ENCODE measurements around the gene OR13C8.
"Not testable (repeated sequence)": the region's sequence is repeated elsewhere in the genome, so short reads cannot be mapped to it uniquely, and the experiment has no call there.

The OR13C8 gene, protein sequence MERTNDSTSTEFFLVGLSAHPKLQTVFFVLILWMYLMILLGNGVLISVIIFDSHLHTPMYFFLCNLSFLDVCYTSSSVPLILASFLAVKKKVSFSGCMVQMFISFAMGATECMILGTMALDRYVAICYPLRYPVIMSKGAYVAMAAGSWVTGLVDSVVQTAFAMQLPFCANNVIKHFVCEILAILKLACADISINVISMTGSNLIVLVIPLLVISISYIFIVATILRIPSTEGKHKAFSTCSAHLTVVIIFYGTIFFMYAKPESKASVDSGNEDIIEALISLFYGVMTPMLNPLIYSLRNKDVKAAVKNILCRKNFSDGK

DNA sequence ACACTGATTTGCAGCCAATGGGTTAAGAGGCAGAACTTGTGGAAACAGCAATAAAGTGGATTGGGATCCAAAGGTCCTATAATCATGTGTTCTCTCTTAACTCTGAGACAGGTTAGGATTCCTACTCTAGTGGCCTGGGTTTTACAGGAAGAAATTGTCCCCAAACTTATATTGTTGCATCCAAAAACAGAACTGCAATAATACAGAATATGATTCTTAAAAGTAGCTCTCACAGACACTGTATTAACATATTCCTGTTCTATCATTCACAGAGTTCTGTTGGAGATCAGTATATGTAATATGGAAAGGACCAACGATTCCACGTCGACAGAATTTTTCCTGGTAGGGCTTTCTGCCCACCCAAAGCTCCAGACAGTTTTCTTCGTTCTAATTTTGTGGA is at the start of gene OR13C8:
TSS of gene OR13C8 (plus strand) at position 301 of the 400 bp plus-strand sequence. CDS start at position 301, 0 bp downstream.
- no peak for DNase-seq (ENCODE audit: low spot score)
- no peak for FAIRE-seq

DNA sequence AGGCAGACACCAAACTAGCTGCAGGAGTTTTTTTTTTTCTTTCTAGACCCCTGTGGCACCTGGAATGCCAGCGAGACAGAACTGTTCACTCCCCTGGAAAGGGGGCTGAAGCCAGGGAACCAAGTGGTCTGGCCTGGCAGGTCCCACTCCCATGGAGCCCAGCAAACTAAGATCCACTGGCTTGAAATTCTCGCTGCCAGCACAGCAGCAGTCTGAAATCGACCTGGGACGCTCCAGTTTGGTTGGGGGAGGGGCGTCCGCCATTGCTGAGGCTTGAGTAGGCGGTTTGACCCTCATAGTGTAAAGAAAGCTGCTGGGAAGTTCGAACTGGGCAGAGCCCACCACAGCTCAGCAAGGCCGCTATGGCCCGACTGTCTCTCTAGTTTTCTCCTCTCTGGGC is 48.7 kb upstream of the OR13C8 start:
- not testable (repeated sequence) for FAIRE-seq; DNase-seq (ENCODE audit: low spot score)

DNA sequence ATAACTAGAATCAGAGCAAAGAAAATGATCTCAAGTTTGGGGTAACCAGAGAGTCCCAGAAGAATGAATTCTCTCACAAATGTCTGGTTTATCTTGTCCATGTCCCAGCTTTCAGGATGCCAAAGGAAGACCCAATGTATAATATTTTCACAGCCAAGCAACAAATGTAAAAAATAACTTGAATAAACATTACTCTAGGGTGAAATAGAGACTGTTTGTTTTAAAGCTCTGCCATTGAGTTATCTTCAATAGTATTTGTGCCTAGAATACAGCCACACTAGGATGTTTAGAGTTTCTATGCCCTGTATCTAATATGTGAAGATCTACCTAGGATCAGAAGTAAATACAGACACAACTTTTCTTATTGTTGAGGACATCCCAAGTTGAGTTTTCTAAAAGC is 41.9 kb upstream of the OR13C8 start, which contains the start of gene OR13C4:
TSS of gene OR13C4 (minus strand) at position 101 of the 400 bp plus-strand sequence. CDS start at position 101, 0 bp downstream.
- DNase-seq (ENCODE audit: low spot score), result no peak
- FAIRE-seq, result no peak

DNA sequence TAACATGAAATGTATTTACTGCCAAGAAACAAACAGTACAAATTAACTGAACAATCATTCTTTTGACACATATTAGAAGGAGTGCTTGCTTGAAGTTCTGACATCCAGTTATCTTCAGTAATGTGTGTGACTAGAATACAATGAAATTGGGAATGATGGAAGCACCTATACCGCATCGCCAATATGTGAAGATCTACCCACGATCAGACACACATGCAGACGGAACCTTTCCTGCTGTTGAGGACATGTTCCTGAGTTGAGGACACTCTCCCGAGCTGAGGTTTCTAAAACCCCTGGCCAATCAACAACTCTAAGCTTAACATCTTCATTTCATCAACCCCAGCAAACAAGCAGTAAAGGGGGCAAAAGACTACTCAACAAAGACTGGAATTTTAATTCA is 32.2 kb upstream of the OR13C8 start, which contains the start of gene OR13C3:
TSS of gene OR13C3 (minus strand) at position 101 of the 400 bp plus-strand sequence. CDS start 133 bp downstream, outside the sequence.
- FAIRE-seq (no peak), DNase-seq (ENCODE audit: low spot score) (no peak)

DNA sequence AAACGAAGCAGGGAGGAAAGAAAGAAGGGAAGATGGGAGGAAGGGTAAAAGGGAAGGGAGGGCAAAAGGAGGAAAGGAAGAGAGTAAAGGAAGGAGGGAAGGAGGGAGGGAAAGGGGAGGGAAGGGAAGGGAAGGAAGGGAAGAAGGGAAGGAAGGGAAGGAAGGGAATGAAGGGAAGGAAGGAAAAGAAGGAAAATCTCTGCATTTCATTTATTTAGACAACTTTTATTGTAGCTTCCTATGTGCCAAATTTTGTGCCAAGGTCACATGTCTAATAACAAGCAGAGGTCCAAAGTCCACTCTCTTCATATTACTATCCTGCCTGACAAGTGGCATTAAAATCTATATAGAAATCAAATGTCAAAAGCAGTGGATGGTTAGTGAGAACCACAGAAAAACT is 29.7 kb upstream of the OR13C8 start:
- FAIRE-seq (no peak), DNase-seq (ENCODE audit: low spot score) (no peak)

DNA sequence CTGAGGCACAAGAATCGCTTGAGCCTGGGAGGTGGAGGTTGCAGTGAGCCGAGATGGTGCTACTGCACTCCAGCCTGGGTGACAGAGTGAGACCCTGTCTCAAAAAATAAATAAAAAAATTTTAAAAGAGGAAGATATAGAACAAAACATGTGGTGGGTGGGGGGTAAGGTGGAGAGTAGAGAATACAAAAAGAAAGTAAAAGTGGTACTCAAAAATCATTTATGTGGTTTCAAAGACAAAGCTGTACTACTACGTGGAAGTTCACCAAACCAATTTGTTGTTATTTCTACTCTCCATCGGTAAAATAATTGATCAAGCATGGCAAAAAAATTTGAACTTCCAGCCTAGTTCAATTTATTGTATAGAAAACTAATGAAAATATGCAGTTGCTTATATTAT is 24.3 kb upstream of the OR13C8 start:
- DNase-seq (ENCODE audit: low spot score), result no peak
- no peak for FAIRE-seq

DNA sequence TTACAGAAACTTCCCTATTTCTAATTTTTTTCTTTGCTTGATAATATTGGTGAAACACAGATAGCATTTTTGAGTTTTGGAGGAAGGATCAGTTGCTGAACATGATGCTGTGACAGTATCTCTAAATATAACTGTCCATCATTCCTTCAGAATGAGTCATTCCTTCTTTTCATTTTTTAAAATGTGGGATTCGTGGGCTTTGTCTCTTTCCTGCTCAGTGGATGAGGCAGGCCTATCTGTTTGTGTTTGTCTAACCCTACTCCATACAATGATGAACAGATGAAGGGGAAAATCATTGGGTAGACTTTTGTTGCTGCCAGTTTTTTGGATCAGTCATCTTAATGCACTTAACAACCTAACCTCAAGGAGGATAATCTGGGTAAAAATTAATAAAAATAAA is 15.7 kb upstream of the OR13C8 start:
- FAIRE-seq, result no peak
- no peak for DNase-seq (ENCODE audit: low spot score)

DNA sequence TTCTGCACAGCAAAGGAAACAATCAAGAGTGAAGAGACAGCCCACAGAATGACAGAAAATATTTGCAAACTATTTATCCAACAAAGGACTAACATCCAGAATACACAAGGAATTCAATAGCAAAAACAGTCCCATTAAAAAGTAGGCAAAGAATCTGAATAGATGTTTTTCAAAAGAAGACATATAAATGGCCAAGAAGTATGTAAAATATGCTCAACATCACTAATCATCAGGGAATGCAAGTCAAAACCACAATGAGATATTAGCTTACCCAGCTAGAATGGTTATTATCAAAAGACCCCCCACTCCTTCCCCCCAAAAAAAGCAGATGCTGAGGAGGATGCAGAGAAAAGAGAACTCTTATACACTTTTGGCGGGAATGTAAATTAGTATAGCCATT is 13.4 kb upstream of the OR13C8 start:
- FAIRE-seq, result no peak
- DNase-seq (ENCODE audit: low spot score), result no peak

DNA sequence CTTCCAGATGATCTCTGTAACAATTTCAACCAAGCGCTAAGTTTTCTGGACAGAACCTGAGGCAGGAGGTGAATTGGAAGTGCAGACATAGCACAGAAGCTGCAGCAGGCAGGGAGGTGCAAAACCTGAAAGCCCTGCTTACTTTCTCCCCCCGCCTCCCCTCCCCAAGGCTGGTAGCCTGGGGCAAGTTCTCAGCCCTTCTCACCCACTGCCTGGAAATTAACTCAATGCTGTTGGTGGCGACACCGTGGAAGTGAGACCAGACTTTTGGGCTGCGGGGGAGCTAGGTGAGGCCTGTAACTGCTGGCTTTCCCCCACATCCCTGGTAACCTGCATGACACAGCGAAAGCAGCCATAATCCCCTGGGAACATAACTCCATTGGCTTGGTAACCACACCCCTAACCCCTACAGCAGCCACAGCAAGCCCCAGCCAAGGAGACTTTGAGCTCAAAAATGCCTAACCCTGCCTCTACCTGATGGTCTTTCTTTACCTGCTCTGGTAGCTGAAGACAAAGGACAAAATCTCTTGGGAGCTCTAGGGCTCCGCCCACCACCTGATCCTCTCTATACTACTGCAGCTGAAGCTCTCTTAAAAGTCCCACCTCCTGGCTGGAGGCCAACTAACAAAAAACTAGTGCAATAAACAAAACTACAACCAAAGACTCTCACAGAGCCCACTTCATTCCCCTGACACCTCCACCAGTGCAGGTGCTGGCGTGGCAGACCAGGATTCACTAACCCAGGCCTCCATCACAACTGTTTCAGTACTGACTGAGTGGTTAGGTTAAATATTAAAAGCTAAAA is 11.9 kb upstream of the OR13C8 start:
- FAIRE-seq (no peak), DNase-seq (ENCODE audit: low spot score) (no peak)

DNA sequence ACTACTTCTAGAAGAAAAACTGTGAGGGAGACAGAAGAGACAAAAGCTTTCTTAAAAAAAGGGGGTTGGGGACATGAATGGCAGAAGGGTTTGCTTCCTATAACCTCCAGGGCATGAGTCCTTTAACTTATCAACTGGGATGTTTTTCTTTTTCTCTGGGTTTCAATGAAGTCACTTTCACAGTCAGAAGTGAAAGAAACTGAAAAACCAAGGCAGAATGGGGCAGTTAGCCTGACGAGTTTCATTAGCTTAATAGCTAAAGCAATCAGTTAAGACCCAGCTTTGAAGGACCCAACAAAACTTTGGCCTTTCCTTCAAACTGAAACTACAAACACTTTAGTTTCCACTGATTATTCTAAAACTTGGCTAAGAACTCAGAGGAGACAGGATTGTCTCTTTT is 4.6 kb upstream of the OR13C8 start:
- DNase-seq (ENCODE audit: low spot score), result no peak
- FAIRE-seq, result no peak

DNA sequence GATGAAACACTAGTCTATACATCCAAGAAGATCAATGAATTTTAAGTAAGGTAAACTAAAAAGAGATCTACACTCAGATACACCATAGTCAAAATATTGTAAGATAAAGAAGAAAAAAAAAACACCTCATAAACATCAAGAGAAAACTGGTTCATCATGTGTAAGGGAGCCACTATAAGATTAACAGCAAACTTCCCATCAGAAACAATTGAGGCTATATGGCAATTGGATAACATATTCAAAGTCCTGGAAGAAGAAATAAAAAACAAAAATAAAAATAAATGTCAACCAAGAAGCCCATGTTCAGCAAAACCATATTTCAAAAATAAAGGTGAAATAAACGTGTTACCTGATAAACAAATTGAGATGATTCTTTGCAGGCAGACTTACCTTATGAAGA is 3.6 kb downstream of the OR13C8 start:
- DNase-seq (ENCODE audit: low spot score) (no peak), FAIRE-seq (no peak)

DNA sequence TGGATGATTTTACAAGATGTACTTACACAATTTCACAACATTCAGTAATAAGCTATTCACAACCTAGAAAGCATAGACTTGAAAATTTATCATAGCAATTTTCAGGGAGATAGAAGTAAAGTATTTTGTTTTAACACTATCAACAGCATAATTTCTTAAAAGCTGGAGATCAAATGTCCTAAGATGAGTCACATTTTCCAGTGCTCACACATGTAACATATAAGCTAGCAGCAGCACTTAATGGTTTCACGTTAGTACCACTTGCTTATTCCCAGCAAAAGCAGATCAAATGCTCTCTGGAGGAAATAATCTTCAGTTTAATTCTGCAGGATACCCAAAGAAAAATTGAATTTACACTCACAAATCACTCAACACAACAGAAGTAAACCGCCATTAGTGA is 6.5 kb downstream of the OR13C8 start:
- DNase-seq (ENCODE audit: low spot score) (no peak), FAIRE-seq (no peak)

DNA sequence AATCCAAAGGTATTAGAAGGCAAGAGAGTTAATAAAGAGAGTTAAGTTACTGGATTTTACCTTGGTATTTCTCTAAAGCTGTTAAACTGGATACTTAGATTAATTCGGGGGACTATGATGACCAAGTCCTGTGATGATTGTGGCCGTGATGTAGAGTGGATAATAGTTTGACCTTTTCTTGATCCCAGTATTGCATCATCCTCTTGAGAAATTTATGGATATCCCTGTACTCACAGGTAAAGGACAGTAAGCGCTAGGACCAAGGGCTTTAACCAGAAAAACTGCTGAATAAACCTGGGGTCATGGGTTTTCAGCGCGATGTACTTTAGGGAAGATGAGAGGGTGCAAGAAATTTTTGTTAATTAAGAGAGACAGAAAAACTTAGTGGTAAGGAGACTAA is 8.3 kb downstream of the OR13C8 start:
- DNase-seq (ENCODE audit: low spot score), result no peak
- no peak for FAIRE-seq

DNA sequence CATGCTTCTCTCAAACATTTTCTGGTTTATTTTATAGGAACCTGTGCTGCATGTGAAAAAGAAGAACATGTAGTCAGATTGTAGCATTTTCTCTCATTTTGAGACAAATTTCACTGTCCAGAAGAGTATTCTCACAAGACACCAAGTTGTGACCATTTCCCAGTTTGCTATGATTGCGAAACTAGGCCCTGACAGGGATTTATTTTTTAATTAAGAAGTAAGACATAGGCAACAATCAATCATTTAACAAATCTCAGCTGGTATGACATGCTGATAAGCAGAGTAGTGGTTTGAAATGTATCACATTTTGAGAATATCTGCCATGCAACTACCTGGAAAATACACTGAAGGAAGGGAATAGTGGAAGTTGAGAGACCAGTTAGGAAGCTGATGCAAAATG is 11.6 kb downstream of the OR13C8 start:
- no peak for FAIRE-seq
- DNase-seq (ENCODE audit: low spot score), result no peak

DNA sequence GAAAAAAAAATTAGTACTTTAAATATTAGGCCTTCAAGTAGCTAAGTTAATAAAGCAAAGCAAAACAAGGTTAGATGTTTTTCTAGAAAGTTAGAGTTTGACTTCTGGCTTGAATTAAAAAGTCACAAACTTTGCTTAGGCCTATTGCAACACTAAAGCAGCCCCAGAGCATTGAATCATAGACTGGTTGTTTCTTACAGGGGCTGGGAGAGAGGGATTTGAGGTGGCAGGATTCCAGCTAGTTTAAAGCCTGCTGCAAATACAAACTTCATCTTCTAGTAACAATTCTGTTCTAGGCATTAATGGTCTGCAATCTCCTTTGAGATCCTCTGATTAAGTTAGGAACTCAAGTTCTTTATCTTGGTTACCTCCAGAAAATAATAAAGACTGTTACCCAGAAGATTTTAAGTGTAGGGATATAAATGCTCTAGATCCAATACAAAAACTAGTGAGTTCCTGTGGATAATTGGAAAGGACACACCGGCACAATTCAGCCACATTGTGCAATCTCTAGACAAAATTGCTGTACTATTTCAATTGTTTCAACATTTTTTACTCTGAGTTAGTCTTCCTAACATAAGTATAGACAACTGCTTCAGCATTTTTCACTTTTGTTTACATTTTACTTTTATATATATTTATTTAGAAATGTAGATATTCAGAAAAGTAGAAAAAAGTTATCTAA is 17.7 kb downstream of the OR13C8 start:
- DNase-seq (ENCODE audit: low spot score) (no peak), FAIRE-seq (no peak)

DNA sequence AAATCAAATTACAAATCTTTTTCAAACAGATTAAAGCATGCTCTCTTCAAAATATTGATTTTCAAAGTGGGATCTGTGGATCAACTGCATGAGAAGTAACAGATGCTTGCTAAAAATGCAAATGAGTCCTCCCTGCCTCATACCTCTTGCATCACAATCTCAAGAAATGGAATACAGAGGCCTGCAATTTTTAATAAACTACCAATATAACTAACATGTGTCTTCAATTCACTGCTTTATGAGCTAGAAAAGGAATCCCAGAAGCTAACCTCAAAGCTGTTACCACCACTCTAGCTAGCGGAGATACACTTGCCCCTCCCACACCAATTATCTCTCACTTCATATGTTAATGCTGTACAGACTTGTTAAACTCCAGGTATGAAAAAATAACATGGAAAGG is 20.7 kb downstream of the OR13C8 start:
- no peak for DNase-seq (ENCODE audit: low spot score)
- no peak for FAIRE-seq

DNA sequence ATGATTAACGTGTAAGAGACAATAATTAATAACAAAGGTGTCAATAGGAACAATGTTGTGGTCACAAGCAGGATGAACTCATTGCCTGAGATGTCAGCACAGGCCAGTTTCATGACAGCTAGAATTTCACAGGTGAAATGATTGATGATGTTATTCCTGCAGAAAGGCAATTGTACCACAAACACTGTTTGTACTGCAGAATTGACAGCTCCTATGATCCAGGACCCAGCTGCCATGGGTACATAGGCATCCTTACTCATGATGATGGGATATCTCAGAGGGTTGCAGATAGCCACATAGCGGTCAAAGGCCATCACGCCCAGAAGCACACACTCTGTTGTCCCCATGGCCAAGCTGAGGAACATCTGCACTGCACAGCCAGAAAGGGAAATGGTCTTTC is 29.8 kb downstream of the OR13C8 start:
- not testable (repeated sequence) for FAIRE-seq; DNase-seq (ENCODE audit: low spot score)

DNA sequence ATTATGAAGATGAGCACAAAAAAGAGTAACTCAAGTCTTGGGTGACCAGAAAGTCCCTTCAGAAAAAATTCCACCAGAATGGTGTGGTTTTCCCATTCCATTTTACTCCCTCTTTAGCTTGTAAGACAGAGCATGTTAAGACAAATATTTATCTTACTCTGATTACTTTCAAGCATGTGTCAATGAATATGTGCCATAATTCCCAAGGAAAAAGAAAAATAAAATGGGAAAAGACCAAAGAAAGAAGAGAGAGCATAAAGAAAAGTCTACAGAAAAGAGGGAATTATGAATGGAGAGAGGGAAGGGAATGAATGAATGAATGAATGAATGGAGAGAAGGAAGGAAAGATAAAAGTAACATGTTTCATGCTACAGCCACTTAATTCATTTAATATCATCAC is 30.3 kb downstream of the OR13C8 start, which contains the start of gene OR13C5:
TSS of gene OR13C5 (minus strand) at position 101 of the 400 bp plus-strand sequence. CDS start at position 101, 0 bp downstream.
- FAIRE-seq, result not testable (repeated sequence)

DNA sequence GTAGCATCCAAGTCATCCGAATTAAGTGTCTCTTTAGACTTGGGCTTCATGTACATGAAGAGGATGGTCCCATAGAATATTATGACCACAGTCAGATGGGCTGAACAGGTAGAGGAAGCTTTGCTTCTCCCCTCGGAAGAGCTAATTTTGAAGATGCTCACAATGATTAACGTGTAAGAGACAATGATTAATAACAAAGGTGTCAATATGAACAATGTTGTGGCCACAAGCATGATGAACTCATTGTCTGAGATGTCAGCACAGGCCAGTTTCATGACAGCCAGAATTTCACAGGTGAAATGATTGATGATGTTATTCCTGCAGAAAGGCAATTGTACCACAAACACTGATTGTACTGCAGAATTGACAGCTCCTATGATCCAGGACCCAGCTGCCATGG is 35.8 kb downstream of the OR13C8 start:
- FAIRE-seq (no peak), DNase-seq (ENCODE audit: low spot score) (no peak)

More for the DNA sequence above, 30.3 kb downstream of the OR13C8 start, which contains the start of gene OR13C5:
- not testable (repeated sequence) for DNase-seq (ENCODE audit: low spot score)

DNA sequence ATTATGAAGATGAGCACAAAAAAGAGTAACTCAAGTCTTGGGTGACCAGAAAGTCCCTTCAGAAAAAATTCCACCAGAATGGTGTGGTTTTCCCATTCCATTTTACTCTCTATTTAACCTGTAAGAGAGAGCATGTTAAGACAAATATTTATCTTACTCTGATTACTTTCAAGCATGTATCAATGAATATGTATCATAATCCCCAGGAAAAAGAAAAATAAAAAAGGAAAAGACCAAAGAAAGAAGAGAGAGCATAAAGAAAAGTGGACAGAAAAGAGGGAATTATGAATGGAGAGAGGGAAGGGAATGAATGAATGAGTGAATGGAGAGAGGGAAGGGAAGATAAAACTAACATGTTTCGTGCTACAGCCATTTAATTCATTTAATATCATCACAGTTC is 36.6 kb downstream of the OR13C8 start, which contains the start of gene OR13C2:
TSS of gene OR13C2 (minus strand) at position 101 of the 400 bp plus-strand sequence. CDS start at position 101, 0 bp downstream.
- not testable (repeated sequence) for FAIRE-seq; DNase-seq (ENCODE audit: low spot score)

DNA sequence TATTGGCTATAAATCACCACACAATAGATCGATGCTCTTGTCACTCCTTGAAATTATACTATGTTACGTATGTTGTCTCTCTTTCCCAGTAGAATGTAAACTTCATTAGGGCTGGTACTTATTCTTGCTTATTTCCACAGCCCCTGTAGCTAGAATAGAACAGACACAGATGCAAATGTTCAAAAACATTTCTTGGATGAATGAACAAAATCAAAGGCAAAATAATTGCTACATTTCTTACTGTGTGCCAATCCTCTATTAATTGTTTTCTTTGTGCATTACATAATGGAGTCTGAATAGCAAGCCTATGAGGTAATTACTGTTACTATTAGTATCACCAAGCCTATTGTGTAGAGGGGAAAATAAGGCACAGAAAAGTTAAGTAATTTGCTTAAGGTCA is 37.2 kb downstream of the OR13C8 start:
- FAIRE-seq (no peak), DNase-seq (ENCODE audit: low spot score) (no peak)

All from RCC 7860 (cell line).